Fibroblast of the aortic adventitia (primary cell): ENCODE results near the gene CMTM3. TPM values are rescaled to one million over a fixed set of nuclear protein-coding genes. Genes with fewer than 3 reads are reported as not detected.

Source experiments
- DNase-seq: peaks from one replicate; pipeline ENCODE4 v3.0.0-alpha.2; 2010; ENCODE audit warnings: low read depth
- H3K4me3 ChIP-seq: 2 replicates; pipeline ENCODE4 v1.5.1; 2011; ENCODE audit warnings: low read depth, mild to moderate bottlenecking, control low read depth, low read length, moderate library complexity
- total RNA-seq: library from RNA; depleted of rRNA; stranded (reverse); fragments of >200 nt; gene quantifications from 2 replicates; pipeline ENCODE4 v1.2.3, GENCODE V29; 2012; ENCODE audit warnings: low replicate concordance
- TF ChIP-seq, protein P1 (sequence below): IDR thresholded peaks from 2 replicates; pipeline ENCODE4 v1.5.1; 2011; ENCODE audit warnings: mild to moderate bottlenecking, low read length, control low read depth, inconsistent platforms; ENCODE audit not compliant: insufficient read depth

Gene CMTM3
- total RNA-seq, 1 donor, result 17.8 TPM

DNA sequence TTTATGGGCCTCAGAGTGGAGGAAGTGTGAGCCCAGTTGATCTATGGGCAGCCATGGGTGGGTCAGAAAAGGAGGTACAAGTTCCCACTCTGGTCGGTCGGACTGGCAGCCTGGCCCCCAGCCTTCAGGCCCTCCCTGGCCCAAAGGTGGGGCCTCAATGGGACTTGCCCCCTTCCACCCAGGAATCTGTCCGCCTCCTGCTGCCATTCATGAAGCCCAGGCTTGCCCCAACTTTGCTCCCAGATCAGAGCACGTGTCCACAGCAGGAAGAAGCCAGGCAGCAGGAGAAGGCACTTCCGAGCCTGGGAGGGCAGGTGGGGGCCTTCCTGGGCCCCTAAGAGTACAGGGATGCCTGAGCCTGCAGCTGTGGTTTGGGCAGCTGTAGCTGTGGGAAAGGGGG is 3.0 kb upstream of the CMTM3 start:
- TF ChIP-seq, protein P1, sequence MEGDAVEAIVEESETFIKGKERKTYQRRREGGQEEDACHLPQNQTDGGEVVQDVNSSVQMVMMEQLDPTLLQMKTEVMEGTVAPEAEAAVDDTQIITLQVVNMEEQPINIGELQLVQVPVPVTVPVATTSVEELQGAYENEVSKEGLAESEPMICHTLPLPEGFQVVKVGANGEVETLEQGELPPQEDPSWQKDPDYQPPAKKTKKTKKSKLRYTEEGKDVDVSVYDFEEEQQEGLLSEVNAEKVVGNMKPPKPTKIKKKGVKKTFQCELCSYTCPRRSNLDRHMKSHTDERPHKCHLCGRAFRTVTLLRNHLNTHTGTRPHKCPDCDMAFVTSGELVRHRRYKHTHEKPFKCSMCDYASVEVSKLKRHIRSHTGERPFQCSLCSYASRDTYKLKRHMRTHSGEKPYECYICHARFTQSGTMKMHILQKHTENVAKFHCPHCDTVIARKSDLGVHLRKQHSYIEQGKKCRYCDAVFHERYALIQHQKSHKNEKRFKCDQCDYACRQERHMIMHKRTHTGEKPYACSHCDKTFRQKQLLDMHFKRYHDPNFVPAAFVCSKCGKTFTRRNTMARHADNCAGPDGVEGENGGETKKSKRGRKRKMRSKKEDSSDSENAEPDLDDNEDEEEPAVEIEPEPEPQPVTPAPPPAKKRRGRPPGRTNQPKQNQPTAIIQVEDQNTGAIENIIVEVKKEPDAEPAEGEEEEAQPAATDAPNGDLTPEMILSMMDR, result no peak
- no peak for DNase-seq

DNA sequence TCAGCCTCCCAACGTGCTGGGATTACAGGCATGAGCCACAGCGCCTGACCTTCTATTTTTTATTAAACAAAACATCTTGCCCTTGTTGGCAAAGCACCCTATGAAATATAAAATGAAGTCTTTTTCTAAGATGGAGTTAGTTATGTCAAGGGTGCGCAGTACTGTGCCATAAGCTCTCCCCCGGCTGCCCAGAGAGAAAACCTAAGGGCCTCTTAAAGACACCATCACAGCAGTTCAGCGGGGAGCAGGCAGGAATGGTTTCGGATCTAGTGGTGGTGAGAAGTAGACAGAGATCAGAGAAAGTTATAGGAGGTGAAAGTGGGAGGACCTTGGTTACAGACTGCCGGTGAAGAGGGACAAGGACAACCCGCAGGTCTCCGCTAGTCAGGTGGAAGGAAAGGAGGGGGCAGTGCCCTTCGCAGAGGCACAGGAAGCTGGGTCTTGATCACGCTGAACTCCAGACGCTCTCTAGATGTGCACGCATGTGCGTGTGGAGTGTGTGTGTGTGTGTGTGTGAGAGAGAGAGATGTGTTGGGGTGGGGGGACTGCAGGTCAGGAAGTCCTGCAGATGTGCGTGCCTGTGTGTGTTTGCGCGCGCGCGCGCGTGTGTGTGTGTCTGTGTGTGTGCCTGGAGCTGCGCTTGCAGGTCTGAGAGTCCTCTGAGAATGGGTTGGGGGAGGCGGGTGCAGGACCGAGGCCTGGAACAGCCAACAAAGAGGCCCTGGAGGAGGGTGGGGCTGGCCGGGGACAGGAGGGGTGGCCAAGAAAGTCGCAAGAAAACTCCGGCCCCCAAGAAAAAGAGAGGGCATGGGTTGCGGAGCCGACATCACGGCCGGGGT is 748 bp upstream of the CMTM3 start:
- TF ChIP-seq, protein P1, result no peak
- peak overlapping the region; percentile 73 for H3K4me3 ChIP-seq
- DNase-seq, result peak; percentile 63

More for the DNA sequence above, 3.0 kb upstream of the CMTM3 start:
- H3K4me3 ChIP-seq, result no peak overlapping the region

DNA sequence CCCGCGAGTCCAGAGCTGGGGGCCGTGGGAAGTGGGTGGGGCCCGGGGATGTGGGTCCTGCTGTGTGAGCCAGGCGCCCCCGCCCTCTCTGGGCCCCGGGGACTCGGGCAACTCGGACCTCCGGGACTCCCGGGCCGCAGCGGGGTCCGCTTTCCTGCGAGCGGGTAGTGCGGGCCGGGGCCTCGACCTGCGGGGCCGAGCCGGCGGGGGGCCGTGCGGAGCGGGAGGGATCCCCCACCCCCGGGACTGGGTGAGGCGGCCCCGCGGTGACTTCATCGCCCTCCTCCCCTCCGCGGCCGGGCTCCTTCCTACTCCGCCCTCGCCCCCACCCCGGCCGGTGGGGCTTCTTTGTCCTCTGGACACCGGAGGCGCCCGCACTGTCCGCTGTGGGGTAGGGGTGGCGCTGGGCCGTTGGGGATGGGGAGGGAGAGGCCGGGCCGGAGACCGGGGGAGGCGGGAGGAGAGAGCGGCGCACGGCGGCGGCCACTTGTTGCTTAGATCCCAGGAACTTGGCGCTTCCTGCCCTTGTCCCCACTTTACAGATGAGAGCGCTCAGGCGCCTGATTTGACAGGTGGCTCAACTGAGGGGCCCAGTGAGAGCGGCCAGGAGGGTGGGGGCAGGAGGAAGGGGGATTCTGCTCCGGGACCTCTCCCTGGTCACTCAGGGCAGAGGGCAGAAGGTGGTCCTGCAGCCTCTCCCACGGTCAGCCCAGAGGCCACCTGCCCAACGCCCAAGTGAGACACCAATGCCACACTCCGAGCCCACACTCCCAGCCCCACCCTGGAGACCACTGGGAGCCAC is 874 bp downstream of the CMTM3 start:
- DNase-seq, result peak; percentile 12
- TF ChIP-seq, protein P1, result no peak
- peak overlapping the region; percentile 73 for H3K4me3 ChIP-seq

DNA sequence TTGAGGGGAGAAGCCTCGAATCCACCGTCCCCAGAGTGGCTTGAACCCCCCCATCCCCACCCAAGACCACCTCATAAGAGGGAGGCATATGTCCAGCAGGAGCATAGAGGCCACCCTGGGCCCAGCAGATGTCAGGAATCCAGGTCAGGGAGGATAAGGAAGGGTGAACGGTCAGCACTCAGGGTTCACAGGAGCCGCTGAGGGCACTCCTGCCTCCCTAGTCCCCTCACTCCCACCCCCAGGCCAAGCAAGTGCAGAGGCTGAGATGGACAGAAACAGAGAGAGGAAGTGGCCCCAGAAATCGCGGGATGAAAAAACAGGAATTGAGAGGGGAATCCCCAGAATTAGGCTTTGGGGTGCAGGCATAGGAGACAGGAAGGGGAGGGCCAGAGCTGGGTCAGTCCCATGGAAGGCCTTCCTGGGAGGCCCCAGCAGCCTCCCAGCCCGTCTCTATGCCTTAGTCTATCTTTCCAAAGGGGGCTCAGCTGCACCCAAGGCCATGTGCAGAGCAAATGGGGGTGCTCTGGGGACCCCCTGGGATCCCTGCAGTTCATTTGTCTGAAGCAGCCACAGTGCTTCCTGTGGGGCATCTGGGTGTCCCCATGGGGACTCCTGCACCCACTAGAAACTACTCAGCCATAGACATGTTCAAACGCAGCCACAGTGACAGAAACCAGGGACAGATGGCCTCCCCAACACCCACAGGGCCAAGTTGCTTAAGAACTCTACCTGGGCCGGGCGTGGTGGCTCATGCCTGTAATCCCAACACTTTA is 1.7 kb downstream of the CMTM3 start:
- H3K4me3 ChIP-seq, result peak overlapping the region; percentile 73
- TF ChIP-seq, protein P1, result no peak
- no peak for DNase-seq

DNA sequence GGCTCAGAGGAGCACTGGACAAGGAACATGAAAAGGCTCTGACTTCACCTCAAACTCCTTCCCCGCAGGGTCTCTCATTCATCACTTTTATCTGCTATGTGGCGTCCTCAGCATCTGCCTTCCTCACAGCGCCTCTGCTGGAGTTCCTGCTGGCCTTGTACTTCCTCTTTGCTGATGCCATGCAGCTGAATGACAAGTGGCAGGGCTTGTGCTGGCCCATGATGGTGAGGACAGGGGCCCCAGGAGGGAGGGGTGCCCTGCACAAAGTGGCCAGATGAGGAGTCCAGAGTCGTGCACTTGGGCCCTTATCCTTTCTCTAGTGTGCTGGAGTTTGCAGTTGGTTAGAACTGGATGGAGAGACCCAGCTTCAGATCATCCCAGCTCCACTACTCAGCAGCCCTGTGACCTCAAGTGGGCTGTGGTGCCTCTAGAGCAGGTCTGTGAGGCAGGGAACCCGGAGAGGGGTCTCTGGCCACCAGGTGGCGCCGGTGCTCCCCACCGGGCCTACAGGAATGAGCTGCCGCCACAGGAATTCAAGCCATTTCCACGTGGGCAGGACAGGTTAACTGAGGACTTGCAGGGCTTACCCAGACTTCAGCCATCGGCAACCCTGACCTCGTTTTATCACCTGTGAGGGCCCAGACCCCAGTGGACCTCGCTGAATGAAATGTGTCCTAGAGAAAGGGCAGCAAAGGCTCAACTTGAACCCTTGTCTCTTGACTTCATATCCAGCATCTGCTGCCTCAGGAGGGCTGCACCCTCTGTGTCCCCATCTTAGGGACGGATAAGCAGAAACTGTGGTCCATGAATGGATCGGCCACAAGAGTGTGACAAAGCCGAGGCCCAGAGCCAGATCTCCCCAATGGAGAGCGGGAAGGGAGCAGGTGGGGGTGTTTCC is 4.0 kb downstream of the CMTM3 start:
- no peak overlapping the region for H3K4me3 ChIP-seq
- DNase-seq, result peak; percentile 89
- TF ChIP-seq, protein P1, result peak; percentile 94
